GM12878 (cell line): ENCODE measurements around the gene OR51G2. TPM values are rescaled to one million over a fixed set of nuclear protein-coding genes. Genes with fewer than 3 reads are reported as not detected.

Experiments
- ATAC-seq: fragments of 200-7000 bp; cut with Tn5 transposase; 3 replicates; pipeline ENCODE4 v1.9.1; 2020; ENCODE audit warnings: mild to moderate bottlenecking, moderate library complexity
- BruUV-seq: library from RNA; stranded (reverse); fragments of 400-500 nt; replicated peaks from 2 replicates; lab custom pipeline; 2021; lab: Mats Ljungman, UMichigan
- CTCF ChIA-PET: fragments of 300-600 bp; sonication (Branson Sonifier 250); formaldehyde crosslinking; extraction: SDS; loops from one replicate; lab custom pipeline; 2021; ENCODE audit warnings: inconsistent platforms; lab: Yijun Ruan, JAX
- POLR2A ChIA-PET: fragments of 350-600 bp; formaldehyde crosslinking; extraction: SDS; loops from one replicate; lab custom pipeline; 2021; ENCODE audit warnings: inconsistent platforms; lab: Charles Lee
- RAD21 ChIA-PET: fragments of 300-600 bp; sonication (Branson Sonifier 250); formaldehyde crosslinking; loops from one replicate; lab custom pipeline; 2023; ENCODE audit warnings: antibody characterized with exemption; ENCODE audit not compliant: unreplicated experiment; lab: Charles Lee
- SMC1A ChIA-PET: fragments of 300-600 bp; sonication (Branson Sonifier 250); formaldehyde crosslinking; loops from one replicate; lab custom pipeline; 2023; ENCODE audit not compliant: unreplicated experiment, uncharacterized antibody; lab: Charles Lee
- DNase-seq: peaks from one replicate; pipeline ENCODE4 v3.0.0-alpha.2; 2011; ENCODE audit warnings: low read depth, low spot score
- FAIRE-seq: peaks from 3 replicates; lab custom pipeline; 2011; peaks lifted over from hg19 to GRCh38; lab: Jason Lieb, UNC
- H2AFZ ChIP-seq: 2 replicates; pipeline ENCODE4 v1.6.0; 2011; ENCODE audit warnings: low read depth, low read length, control low read depth; ENCODE audit not compliant: control insufficient read depth
- H3K27ac ChIP-seq: 2 replicates; pipeline ENCODE4 v1.5.1; 2011; ENCODE audit warnings: control low read depth; ENCODE audit not compliant: control insufficient read depth, insufficient read depth
- H3K27me3 ChIP-seq, 2 experiments: replicated peaks in 1 of 2; 2 replicates each; pipeline versions ENCODE4 v1.6.0 to v1.6.1; 2011; ENCODE audit warnings: low read length in 1 of 2; ENCODE audit not compliant: control insufficient read depth in 2 of 2, insufficient read depth in 2 of 2
- H3K36me3 ChIP-seq, 2 experiments: 2 replicates each; pipeline ENCODE4 v1.5.1; 2011; ENCODE audit warnings: low read length in 1 of 2; ENCODE audit not compliant: control insufficient read depth in 2 of 2, insufficient read depth in 2 of 2
- H3K4me1 ChIP-seq: 2 replicates; pipeline ENCODE4 v1.6.1; 2011; ENCODE audit warnings: mild to moderate bottlenecking, low read length, moderate library complexity, mixed read lengths; ENCODE audit not compliant: control insufficient read depth, insufficient read depth
- H3K4me2 ChIP-seq: 2 replicates; pipeline ENCODE4 v1.6.0; 2011; ENCODE audit warnings: control low read depth; ENCODE audit not compliant: control insufficient read depth, insufficient read depth
- H3K4me3 ChIP-seq: fragments of 200-600 bp; sonication (generic); 2 replicates; pipeline ENCODE4 v1.5.1; 2016
- H3K79me2 ChIP-seq: 2 replicates; pipeline ENCODE4 v1.6.0; 2011; ENCODE audit warnings: low read length; ENCODE audit not compliant: control insufficient read depth, insufficient read depth
- H3K9ac ChIP-seq: 2 replicates; pipeline ENCODE4 v1.8.0; 2011; ENCODE audit warnings: low read length, control low read depth, mixed read lengths; ENCODE audit not compliant: control insufficient read depth, insufficient read depth
- H3K9me3 ChIP-seq: replicated peaks from 3 replicates; pipeline ENCODE4 v1.5.1; 2011; ENCODE audit warnings: mild to moderate bottlenecking, low read length; ENCODE audit not compliant: control insufficient read depth, insufficient read depth
- H4K20me1 ChIP-seq: 2 replicates; pipeline ENCODE4 v1.6.0; 2011; ENCODE audit not compliant: control insufficient read depth, insufficient read depth
- ESRRA ChIP-seq: IDR thresholded peaks from 2 replicates; pipeline ENCODE4 v1.6.1; 2012; ENCODE audit warnings: mild to moderate bottlenecking, low read length, improper control_type of control experiment
- NFIC ChIP-seq: IDR thresholded peaks from 2 replicates; pipeline ENCODE4 v1.6.1; 2012; ENCODE audit warnings: low read depth, mild to moderate bottlenecking, inconsistent platforms, low read length, moderate library complexity
- RELA ChIP-seq: fragments of 450-650 bp; IDR thresholded peaks from 2 replicates; pipeline ENCODE4 v1.8.0; 2014; ENCODE audit warnings: borderline replicate concordance; ENCODE audit not compliant: partially characterized antibody
- SIX5 ChIP-seq: IDR thresholded peaks from 2 replicates; pipeline ENCODE4 v1.6.1; 2011; ENCODE audit warnings: mild to moderate bottlenecking, low read depth, low read length, moderate library complexity; ENCODE audit not compliant: severe bottlenecking
- SUZ12 ChIP-seq: fragments of 200-600 bp; sonication (generic); IDR thresholded peaks from one replicate; pipeline ENCODE4 v1.6.1; 2018; ENCODE audit warnings: antibody characterized with exemption, mild to moderate bottlenecking; ENCODE audit not compliant: unreplicated experiment
- TBL1XR1 ChIP-seq: IDR thresholded peaks from 2 replicates; pipeline ENCODE4 v1.6.1; 2012; ENCODE audit warnings: low read depth, low read length, improper control_type of control experiment
- WGBS: methylation state at CpG from one replicate; pipeline ENCODE4 v1.1.6; 2016; ENCODE audit warnings: low lambda C conversion rate; ENCODE audit not compliant: insufficient replicate concordance, insufficient coverage; ENCODE audit errors: missing lambda C conversion rate; 5-methylcytosine and 5-hydroxymethylcytosine counted together
- in situ Hi-C: fragments of 300-500 bp; cut with MboI; formaldehyde crosslinking; loops from 9 replicates; pipeline ENCODE4 v1.14.3; 2018; ENCODE audit warnings: mixed read lengths
- intact Hi-C: fragments of 100-400 bp; cut with micrococcal nuclease; formaldehyde crosslinking; loops from one replicate; pipeline ENCODE4 v1.14.2; 2022; ENCODE audit not compliant: unreplicated experiment
- polyA plus RNA-seq, 11 experiments: library from polyadenylated mRNA; depleted of rRNA in 4 of 11; unstranded in 6 of 11; stranded (reverse) in 5 of 11; fragments of >200 nt; fragmentation: Nextera tagmentation in 4 of 11; fragmentation: Illumina TruSeq in 1 of 11; extraction: Ambion mirVana in 4 of 11; extraction: Trizol in 1 of 11; gene quantifications; 1 replicate in 1 of 11; 2 replicates in 10 of 11; pipeline versions ENCODE4 v1.2.1 to v1.2.3, GENCODE V29; 2011 to 2016; ENCODE audit warnings: inconsistent platforms in 2 of 11, missing spikeins in 2 of 11, low read depth in 1 of 11
- total RNA-seq, 4 experiments: library from RNA; depleted of rRNA in 3 of 4; stranded (reverse); fragments of >200 nt in 3 of 4; fragmentation: Illumina TruSeq in 1 of 4; extraction: Trizol in 1 of 4; gene quantifications; 2 replicates each; pipeline versions ENCODE4 v1.2.1 to v1.2.3, GENCODE V29; 2013 to 2021
- TF ChIP-seq, protein P1 (sequence below): fragments of 450-650 bp; IDR thresholded peaks from 2 replicates; pipeline ENCODE4 v1.6.1; 2014; ENCODE audit warnings: mild to moderate bottlenecking

The OR51G2 gene
- total and polyA plus RNA-seq, 10 of the 15 experiments (the other 5 are each of a cell fraction or from before 2014, with no cell fraction given) = not detected

DNA sequence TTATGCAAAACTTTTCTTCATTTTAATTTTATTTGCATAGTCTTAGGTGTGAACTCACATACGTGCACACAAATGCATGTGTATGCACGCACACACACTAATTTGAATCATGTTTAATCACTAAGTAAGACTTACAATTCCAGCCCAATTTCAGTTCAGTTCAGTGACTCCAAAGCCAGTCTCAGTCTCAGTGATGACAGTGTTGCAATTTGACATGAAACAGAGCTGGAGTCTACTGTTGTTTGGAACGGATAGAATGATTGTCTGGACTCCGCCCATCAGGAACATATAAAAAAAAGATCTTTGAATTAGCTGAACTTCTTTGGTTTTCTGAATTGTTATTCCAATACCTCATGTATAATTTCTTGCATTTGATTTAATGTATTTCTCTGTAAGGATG is 55.3 kb downstream of the OR51G2 start:
- no TSS peak for BruUV-seq
- Histone ChIP-seq H3K27me3 (no peaks in the 10 kb centered on the region), H3K79me2 (no peaks in the 10 kb centered on the region), H3K9me3 (no peaks in the 10 kb centered on the region; the same call in 2 of the 3 replicates), H3K9ac (no peak overlapping the region), H2AFZ (no peak overlapping the region), H3K4me2 (no peak overlapping the region), H3K27ac (no peak overlapping the region), H3K4me3 (no peak overlapping the region), H3K4me1 (no peaks in the 10 kb centered on the region), H4K20me1 (no peaks in the 10 kb centered on the region), H3K36me3 (no peaks in the 10 kb centered on the region)
- in situ Hi-C loops = no loop called here
- POLR2A ChIA-PET = no interaction called here
- no peak for DNase-seq
- intact Hi-C loops = no loop called here
- no peak for ATAC-seq
- FAIRE-seq = no peak
- CTCF ChIA-PET = interaction anchor here (1.1 kb wide), 1 partner anchor 39 kb away, joined by 3 read pairs; no protein-coding TSS in a partner anchor
- RAD21 ChIA-PET = no interaction called here
- SMC1A ChIA-PET = no interaction called here
- TF ChIP-seq ESRRA (no peak), TBL1XR1 (no peak), RELA (no peak), SUZ12 (no peak), NFIC (no peak), SIX5 (no peak)
- TF ChIP-seq, protein P1, sequence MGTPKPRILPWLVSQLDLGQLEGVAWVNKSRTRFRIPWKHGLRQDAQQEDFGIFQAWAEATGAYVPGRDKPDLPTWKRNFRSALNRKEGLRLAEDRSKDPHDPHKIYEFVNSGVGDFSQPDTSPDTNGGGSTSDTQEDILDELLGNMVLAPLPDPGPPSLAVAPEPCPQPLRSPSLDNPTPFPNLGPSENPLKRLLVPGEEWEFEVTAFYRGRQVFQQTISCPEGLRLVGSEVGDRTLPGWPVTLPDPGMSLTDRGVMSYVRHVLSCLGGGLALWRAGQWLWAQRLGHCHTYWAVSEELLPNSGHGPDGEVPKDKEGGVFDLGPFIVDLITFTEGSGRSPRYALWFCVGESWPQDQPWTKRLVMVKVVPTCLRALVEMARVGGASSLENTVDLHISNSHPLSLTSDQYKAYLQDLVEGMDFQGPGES = no peak
- WGBS = 69% methylated on average over 4 of the region's 4 CpGs

Other genes starting within 250 kb of the OR51G2 start
Only the 7 nearest of the 17 such genes appear.
- not detected in 2 replicates for gene OR51S1, start 70.1 kb downstream of the OR51G2 start, total RNA-seq (2014; rRNA removed)
- gene OR51S1, start 70.1 kb downstream of the OR51G2 start, total RNA-seq (2014; rRNA removed; fragmentation: Illumina TruSeq; extraction: Trizol) = not detected in 2 replicates
- gene OR51S1, start 70.1 kb downstream of the OR51G2 start, total RNA-seq (2021) = not detected in 2 replicates
- not detected in 2 replicates for gene OR51S1, start 70.1 kb downstream of the OR51G2 start, polyA plus RNA-seq (2011; rRNA removed)
- gene OR51S1, start 70.1 kb downstream of the OR51G2 start, polyA plus RNA-seq (2014; fragmentation: Illumina TruSeq; extraction: Trizol) = not detected in 2 replicates
- not detected for gene OR51S1, start 70.1 kb downstream of the OR51G2 start, polyA plus RNA-seq (2014; fragmentation: Nextera tagmentation; extraction: Ambion mirVana)
- not detected in 2 replicates for gene OR51S1, start 70.1 kb downstream of the OR51G2 start, polyA plus RNA-seq (2014; rRNA removed)
- not detected for gene OR51S1, start 70.1 kb downstream of the OR51G2 start, polyA plus RNA-seq (2016; fragmentation: Nextera tagmentation; extraction: Ambion mirVana)
- not detected in 2 replicates for gene OR51T1, start 37.5 kb downstream of the OR51G2 start, total RNA-seq (2014; rRNA removed)
- not detected in 2 replicates for gene OR51T1, start 37.5 kb downstream of the OR51G2 start, total RNA-seq (2014; rRNA removed; fragmentation: Illumina TruSeq; extraction: Trizol)
- not detected in 2 replicates for gene OR51T1, start 37.5 kb downstream of the OR51G2 start, total RNA-seq (2021)
- not detected in 2 replicates for gene OR51T1, start 37.5 kb downstream of the OR51G2 start, polyA plus RNA-seq (2011; rRNA removed)
- gene OR51T1, start 37.5 kb downstream of the OR51G2 start, polyA plus RNA-seq (2014; fragmentation: Illumina TruSeq; extraction: Trizol) = not detected in 2 replicates
- not detected for gene OR51T1, start 37.5 kb downstream of the OR51G2 start, polyA plus RNA-seq (2014; fragmentation: Nextera tagmentation; extraction: Ambion mirVana)
- gene OR51T1, start 37.5 kb downstream of the OR51G2 start, polyA plus RNA-seq (2014; rRNA removed) = not detected in 2 replicates
- not detected for gene OR51T1, start 37.5 kb downstream of the OR51G2 start, polyA plus RNA-seq (2016; fragmentation: Nextera tagmentation; extraction: Ambion mirVana)
- gene OR51A7, start 15.6 kb downstream of the OR51G2 start, total RNA-seq (2014; rRNA removed) = not detected in 2 replicates
- not detected in 2 replicates for gene OR51A7, start 15.6 kb downstream of the OR51G2 start, total RNA-seq (2014; rRNA removed; fragmentation: Illumina TruSeq; extraction: Trizol)
- gene OR51A7, start 15.6 kb downstream of the OR51G2 start, total RNA-seq (2021) = not detected in 2 replicates
- gene OR51A7, start 15.6 kb downstream of the OR51G2 start, polyA plus RNA-seq (2011; rRNA removed) = not detected in 2 replicates
- gene OR51A7, start 15.6 kb downstream of the OR51G2 start, polyA plus RNA-seq (2014; fragmentation: Illumina TruSeq; extraction: Trizol) = not detected in 2 replicates
- not detected for gene OR51A7, start 15.6 kb downstream of the OR51G2 start, polyA plus RNA-seq (2014; fragmentation: Nextera tagmentation; extraction: Ambion mirVana)
- gene OR51A7, start 15.6 kb downstream of the OR51G2 start, polyA plus RNA-seq (2014; rRNA removed) = not detected in 2 replicates
- not detected for gene OR51A7, start 15.6 kb downstream of the OR51G2 start, polyA plus RNA-seq (2016; fragmentation: Nextera tagmentation; extraction: Ambion mirVana)
- not detected in 2 replicates for gene OR51G1, start 5.0 kb upstream of the OR51G2 start, total RNA-seq (2014; rRNA removed)
- not detected in 2 replicates for gene OR51G1, start 5.0 kb upstream of the OR51G2 start, total RNA-seq (2014; rRNA removed; fragmentation: Illumina TruSeq; extraction: Trizol)
- not detected in 2 replicates for gene OR51G1, start 5.0 kb upstream of the OR51G2 start, total RNA-seq (2021)
- not detected in 2 replicates for gene OR51G1, start 5.0 kb upstream of the OR51G2 start, polyA plus RNA-seq (2011; rRNA removed)
- not detected in 2 replicates for gene OR51G1, start 5.0 kb upstream of the OR51G2 start, polyA plus RNA-seq (2014; fragmentation: Illumina TruSeq; extraction: Trizol)
- gene OR51G1, start 5.0 kb upstream of the OR51G2 start, polyA plus RNA-seq (2014; fragmentation: Nextera tagmentation; extraction: Ambion mirVana) = not detected
- gene OR51G1, start 5.0 kb upstream of the OR51G2 start, polyA plus RNA-seq (2014; rRNA removed) = not detected in 2 replicates
- not detected for gene OR51G1, start 5.0 kb upstream of the OR51G2 start, polyA plus RNA-seq (2016; fragmentation: Nextera tagmentation; extraction: Ambion mirVana)
- gene OR51A4, start 28.3 kb upstream of the OR51G2 start, total RNA-seq (2014; rRNA removed) = not detected in 2 replicates
- not detected in 2 replicates for gene OR51A4, start 28.3 kb upstream of the OR51G2 start, total RNA-seq (2014; rRNA removed; fragmentation: Illumina TruSeq; extraction: Trizol)
- not detected in 2 replicates for gene OR51A4, start 28.3 kb upstream of the OR51G2 start, total RNA-seq (2021)
- gene OR51A4, start 28.3 kb upstream of the OR51G2 start, polyA plus RNA-seq (2011; rRNA removed) = not detected in 2 replicates
- gene OR51A4, start 28.3 kb upstream of the OR51G2 start, polyA plus RNA-seq (2014; fragmentation: Illumina TruSeq; extraction: Trizol) = not detected in 2 replicates
- gene OR51A4, start 28.3 kb upstream of the OR51G2 start, polyA plus RNA-seq (2014; fragmentation: Nextera tagmentation; extraction: Ambion mirVana) = not detected
- not detected in 2 replicates for gene OR51A4, start 28.3 kb upstream of the OR51G2 start, polyA plus RNA-seq (2014; rRNA removed)
- gene OR51A4, start 28.3 kb upstream of the OR51G2 start, polyA plus RNA-seq (2016; fragmentation: Nextera tagmentation; extraction: Ambion mirVana) = not detected
- not detected in 2 replicates for gene OR51A2, start 36.4 kb upstream of the OR51G2 start, total RNA-seq (2014; rRNA removed)
- gene OR51A2, start 36.4 kb upstream of the OR51G2 start, total RNA-seq (2014; rRNA removed; fragmentation: Illumina TruSeq; extraction: Trizol) = not detected in 2 replicates
- not detected in 2 replicates for gene OR51A2, start 36.4 kb upstream of the OR51G2 start, total RNA-seq (2021)
- gene OR51A2, start 36.4 kb upstream of the OR51G2 start, polyA plus RNA-seq (2011; rRNA removed) = not detected in 2 replicates
- gene OR51A2, start 36.4 kb upstream of the OR51G2 start, polyA plus RNA-seq (2014; fragmentation: Illumina TruSeq; extraction: Trizol) = not detected in 2 replicates
- not detected for gene OR51A2, start 36.4 kb upstream of the OR51G2 start, polyA plus RNA-seq (2014; fragmentation: Nextera tagmentation; extraction: Ambion mirVana)
- not detected in 2 replicates for gene OR51A2, start 36.4 kb upstream of the OR51G2 start, polyA plus RNA-seq (2014; rRNA removed)
- not detected for gene OR51A2, start 36.4 kb upstream of the OR51G2 start, polyA plus RNA-seq (2016; fragmentation: Nextera tagmentation; extraction: Ambion mirVana)
- gene OR51L1, start 75.5 kb upstream of the OR51G2 start, total RNA-seq (2014; rRNA removed) = not detected in 2 replicates
- not detected in 2 replicates for gene OR51L1, start 75.5 kb upstream of the OR51G2 start, total RNA-seq (2014; rRNA removed; fragmentation: Illumina TruSeq; extraction: Trizol)
- not detected in 2 replicates for gene OR51L1, start 75.5 kb upstream of the OR51G2 start, total RNA-seq (2021)
- gene OR51L1, start 75.5 kb upstream of the OR51G2 start, polyA plus RNA-seq (2011; rRNA removed) = not detected in 2 replicates
- gene OR51L1, start 75.5 kb upstream of the OR51G2 start, polyA plus RNA-seq (2014; fragmentation: Illumina TruSeq; extraction: Trizol) = not detected in 2 replicates
- not detected for gene OR51L1, start 75.5 kb upstream of the OR51G2 start, polyA plus RNA-seq (2014; fragmentation: Nextera tagmentation; extraction: Ambion mirVana)
- gene OR51L1, start 75.5 kb upstream of the OR51G2 start, polyA plus RNA-seq (2014; rRNA removed) = 0.11 TPM in 1 of 2 replicates, not detected in the other
- gene OR51L1, start 75.5 kb upstream of the OR51G2 start, polyA plus RNA-seq (2016; fragmentation: Nextera tagmentation; extraction: Ambion mirVana) = not detected